Fibroblast of peridontal ligament (primary cell): ENCODE measurements around the gene C10orf67.
"Not testable (repeated sequence)": the region's sequence is repeated elsewhere in the genome, so short reads cannot be mapped to it uniquely, and the experiment has no call there.

Experiments
- DNase-seq: peaks from one replicate; pipeline ENCODE4 v3.0.0-alpha.2; 2010; ENCODE audit errors: extremely low read depth

The C10orf67 gene

GRCh38 chr10:23344241-23344841 lies at the start of gene C10orf67:
Gene C10orf67 (minus strand): TSS chr10:23344797. CDS start chr10:23344774, 23 bp downstream.
- DNase-seq, result peak; percentile 25

DNA sequence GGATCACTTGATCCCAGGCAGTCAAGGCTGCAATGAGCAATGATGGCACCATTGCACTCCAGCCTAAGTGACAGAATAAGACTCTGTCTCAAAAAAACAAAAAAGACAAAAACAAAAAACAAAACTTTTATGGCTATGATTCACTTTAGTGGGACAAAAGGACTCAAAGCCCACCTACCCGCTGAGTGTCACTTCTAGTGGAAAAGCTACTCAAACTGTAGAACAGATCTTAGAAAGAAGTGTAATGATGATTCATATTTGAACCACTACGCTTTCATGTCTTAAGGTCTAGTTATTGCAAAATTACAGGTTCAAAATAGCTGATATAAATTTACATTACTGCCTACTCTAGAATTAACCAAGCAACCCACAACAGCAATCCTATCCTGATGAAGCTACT lies 47.2 kb upstream of the C10orf67 start:
- DNase-seq, result no peak

- DNase-seq, result no peak
These were observed 46.2 kb upstream of the C10orf67 start for GRCh38 chr10:23390809-23391208.

- not testable (repeated sequence) for DNase-seq
These were observed 45.8 kb upstream of the C10orf67 start for GRCh38 chr10:23390408-23390807.

DNA sequence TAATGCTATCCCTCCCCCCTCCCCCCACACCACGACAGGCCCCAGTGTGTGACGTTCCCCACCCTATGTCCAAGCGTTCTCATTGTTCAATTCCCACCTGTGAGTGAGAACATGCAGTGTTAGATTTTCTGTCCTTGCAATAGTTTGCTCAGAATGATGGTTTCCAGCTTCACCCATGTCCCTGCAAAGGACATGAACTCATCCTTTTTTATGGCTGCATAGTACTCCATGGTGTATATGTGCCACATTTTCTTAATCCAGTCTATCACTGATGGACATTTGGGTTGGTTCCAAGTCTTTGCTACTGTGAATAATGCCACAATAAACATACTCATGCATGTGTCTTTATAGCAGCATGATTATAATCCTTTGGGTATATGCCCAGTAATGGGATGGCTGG lies 42.9 kb upstream of the C10orf67 start:
- not testable (repeated sequence) for DNase-seq

GRCh38 chr10:23386052-23386451 lies 41.5 kb upstream of the C10orf67 start:
- DNase-seq, result no peak

- no peak for DNase-seq
These were observed 39.8 kb upstream of the C10orf67 start for GRCh38 chr10:23384364-23384763.

DNA sequence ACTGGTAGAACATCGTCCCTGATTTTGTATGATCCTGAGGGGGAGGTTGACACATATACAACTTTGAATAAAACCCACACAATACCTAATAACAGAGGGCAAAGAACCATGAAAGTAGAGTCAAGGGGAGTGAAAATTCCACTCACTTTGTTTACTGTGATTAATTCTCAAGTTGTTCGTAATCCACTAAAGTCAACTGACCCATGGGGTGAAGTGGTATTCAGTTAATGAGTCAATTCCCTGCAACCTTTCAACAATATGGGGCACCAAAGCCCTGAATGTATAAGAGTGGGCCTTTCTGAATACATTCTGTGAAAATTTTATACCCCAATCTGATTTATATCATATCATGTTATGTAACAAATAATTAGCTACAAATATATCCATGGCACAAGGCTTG lies 39.0 kb upstream of the C10orf67 start:
- no peak for DNase-seq

GRCh38 chr10:23381298-23382040 lies 36.9 kb upstream of the C10orf67 start:
- no peak for DNase-seq

GRCh38 chr10:23379686-23380085 lies 35.1 kb upstream of the C10orf67 start:
- DNase-seq, result no peak

DNA sequence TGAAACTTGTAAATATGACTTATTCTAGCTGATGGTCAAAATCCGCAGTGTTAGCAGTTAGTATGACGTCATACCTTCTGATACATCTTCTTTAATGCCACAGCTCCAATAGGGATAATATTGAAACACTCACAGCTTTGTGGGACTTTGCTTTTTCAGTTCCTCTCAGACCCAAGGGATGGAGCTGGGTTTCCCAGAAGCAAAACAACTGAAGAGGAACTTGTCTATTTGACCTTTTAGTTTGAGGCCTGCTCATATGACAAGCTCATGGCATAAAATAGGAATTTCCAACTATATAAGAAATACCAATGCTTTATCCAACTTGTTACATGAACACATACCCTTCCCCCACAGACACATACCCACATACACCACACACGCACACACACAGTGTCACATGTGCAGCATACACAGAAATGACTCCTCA lies 31.6 kb upstream of the C10orf67 start:
- DNase-seq, result no peak

GRCh38 chr10:23375366-23375765 lies 30.8 kb upstream of the C10orf67 start:
- DNase-seq, result no peak

- no peak for DNase-seq
These were observed 28.6 kb upstream of the C10orf67 start for GRCh38 chr10:23373156-23373555.

- DNase-seq, result no peak
These were observed 26.5 kb upstream of the C10orf67 start for GRCh38 chr10:23371073-23371472.

- DNase-seq, result no peak
These were observed 25.5 kb upstream of the C10orf67 start for GRCh38 chr10:23370106-23370505.

- no peak for DNase-seq
These were observed 24.4 kb upstream of the C10orf67 start for GRCh38 chr10:23368816-23369640.

DNA sequence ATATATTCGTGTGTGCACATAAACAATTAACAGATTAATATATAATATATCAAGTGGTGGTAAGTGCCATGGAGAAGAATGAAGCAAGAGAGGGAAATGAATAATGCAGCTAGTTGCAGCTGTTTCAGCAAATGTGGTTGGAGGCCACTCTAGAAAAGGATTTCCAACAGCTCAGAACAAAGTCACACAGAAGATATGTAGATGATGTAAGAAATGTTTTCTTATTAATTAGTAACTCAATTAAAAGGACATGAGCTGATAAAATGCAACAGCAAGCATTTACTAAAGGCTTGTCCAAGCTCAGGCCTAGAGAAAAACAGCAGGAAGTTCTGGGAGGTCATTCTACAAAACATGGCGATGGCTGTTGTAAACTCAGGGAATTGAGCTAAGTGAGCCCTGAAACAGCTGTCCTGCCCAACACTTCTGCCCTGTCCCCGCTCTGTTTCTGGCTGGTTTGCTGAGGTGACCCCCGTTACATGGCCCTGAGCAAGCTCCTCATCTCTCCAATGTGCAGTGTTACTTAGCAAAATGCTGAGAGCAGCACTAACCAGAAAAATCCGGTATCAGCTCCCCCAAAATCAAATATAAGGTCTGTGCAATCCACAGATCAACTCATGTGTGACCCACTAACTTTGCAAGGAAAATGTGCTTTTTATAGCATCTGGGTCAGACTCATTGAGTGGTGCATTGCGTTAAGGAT lies 23.4 kb upstream of the C10orf67 start:
- no peak for DNase-seq

GRCh38 chr10:23365417-23366030 lies 20.9 kb upstream of the C10orf67 start:
- not testable (repeated sequence) for DNase-seq

DNA sequence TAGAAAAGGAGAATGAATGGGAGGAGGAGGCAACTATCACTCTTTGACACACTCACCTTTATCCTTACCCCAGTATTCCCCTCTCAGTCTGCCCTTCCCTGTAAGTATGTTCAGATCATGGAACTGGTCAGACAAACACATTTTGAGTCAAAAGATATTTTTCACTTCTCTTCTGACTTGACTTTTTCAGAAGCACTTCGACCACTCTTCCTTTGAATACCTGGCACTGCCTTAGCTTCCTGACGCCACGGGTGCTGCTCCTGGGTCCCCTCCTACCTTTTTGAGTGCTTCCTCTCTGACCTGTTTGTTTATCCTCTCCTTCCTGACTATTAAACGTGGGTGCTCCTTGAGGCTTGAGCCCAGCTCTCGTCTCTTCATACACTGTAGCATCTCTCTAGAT lies 19.8 kb upstream of the C10orf67 start:
- DNase-seq, result no peak

DNA sequence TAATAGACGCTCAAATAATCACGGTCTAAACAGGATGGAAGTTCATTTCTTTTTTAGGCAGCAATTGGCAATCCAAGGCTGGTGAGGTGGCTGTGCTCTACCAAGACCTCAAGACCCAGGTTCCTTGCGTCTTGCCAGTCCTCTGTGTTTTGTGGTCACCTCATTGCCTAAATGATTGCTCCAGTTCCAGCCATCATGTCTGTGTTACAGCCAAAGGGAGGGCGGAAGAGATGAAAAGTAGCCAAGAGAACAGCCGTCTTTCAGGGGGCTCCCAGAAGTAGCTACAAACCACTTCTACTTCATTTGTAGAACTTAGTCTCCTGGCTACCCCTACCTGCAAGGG lies 19.2 kb upstream of the C10orf67 start:
- DNase-seq, result no peak
